GM12864 (cell line): ENCODE results near the gene NHLRC2.

Experiments
- DNase-seq: peaks from one replicate; pipeline ENCODE4 v3.0.0-alpha.2; 2011; ENCODE audit warnings: low read depth
- H3K4me3 ChIP-seq: 2 replicates; pipeline ENCODE4 v1.5.1; 2011; ENCODE audit warnings: mild to moderate bottlenecking, low read depth, low read length, control low read depth
- TF ChIP-seq, protein P1 (sequence below): IDR thresholded peaks from 2 replicates; pipeline ENCODE4 v1.5.1; 2011; ENCODE audit warnings: low read depth, mild to moderate bottlenecking, moderate library complexity, low read length, control low read depth, inconsistent platforms; ENCODE audit errors: missing control alignments

The NHLRC2 gene

DNA sequence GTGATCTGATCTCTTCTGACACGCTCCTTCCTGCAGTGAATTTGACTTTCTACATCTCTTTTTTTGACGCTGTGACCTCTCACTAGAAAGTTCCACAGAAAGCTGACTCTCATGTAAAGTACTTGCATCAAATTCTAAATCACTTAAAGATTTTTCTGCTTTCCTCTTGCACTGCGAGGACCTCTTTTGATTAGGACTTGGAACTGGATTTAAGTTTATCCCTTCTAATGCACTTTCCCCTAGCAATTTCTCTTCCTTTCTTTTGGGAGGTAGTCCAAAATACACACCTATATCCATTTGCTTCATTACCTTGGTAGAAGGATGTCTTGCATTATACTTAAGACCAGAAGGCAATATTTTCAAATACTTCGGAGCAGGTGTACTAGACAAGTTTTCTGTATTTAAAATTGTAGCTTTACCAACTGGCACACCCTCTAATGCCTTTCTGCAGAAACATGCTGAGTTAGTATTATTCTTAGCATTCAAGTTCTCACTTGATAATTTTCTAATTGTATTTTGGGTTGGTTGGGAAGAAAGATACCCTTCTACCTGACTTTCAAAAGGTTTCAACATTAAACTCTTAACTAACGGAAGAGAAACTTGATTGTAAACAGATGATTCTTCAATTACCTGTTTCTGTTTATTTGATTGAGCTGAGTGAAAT is 5.2 kb upstream of the NHLRC2 start:
- H3K4me3 ChIP-seq, result no peak overlapping the region
- no peak for DNase-seq
- TF ChIP-seq, protein P1, sequence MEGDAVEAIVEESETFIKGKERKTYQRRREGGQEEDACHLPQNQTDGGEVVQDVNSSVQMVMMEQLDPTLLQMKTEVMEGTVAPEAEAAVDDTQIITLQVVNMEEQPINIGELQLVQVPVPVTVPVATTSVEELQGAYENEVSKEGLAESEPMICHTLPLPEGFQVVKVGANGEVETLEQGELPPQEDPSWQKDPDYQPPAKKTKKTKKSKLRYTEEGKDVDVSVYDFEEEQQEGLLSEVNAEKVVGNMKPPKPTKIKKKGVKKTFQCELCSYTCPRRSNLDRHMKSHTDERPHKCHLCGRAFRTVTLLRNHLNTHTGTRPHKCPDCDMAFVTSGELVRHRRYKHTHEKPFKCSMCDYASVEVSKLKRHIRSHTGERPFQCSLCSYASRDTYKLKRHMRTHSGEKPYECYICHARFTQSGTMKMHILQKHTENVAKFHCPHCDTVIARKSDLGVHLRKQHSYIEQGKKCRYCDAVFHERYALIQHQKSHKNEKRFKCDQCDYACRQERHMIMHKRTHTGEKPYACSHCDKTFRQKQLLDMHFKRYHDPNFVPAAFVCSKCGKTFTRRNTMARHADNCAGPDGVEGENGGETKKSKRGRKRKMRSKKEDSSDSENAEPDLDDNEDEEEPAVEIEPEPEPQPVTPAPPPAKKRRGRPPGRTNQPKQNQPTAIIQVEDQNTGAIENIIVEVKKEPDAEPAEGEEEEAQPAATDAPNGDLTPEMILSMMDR, result no peak

DNA sequence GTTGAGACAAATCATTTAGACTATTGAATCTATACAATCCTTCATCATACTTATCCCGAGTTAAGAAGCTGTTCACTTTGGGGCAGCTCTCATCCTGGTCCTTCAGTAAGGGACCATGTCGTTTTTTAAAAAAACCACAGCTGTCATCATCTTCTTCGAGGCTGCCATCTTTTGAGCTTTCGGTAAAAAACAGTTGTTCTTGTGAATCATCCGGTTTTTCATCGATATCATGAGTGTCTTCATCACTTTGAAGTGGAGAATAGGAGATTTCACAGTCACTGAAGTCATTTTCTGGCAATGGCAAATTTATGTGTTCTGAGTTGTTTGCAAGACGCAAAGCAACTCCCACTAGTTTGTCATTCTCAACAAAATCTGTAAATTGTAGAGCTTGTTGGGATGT is 4.5 kb upstream of the NHLRC2 start:
- H3K4me3 ChIP-seq, result no peak overlapping the region
- DNase-seq, result no peak
- TF ChIP-seq, protein P1, result no peak

DNA sequence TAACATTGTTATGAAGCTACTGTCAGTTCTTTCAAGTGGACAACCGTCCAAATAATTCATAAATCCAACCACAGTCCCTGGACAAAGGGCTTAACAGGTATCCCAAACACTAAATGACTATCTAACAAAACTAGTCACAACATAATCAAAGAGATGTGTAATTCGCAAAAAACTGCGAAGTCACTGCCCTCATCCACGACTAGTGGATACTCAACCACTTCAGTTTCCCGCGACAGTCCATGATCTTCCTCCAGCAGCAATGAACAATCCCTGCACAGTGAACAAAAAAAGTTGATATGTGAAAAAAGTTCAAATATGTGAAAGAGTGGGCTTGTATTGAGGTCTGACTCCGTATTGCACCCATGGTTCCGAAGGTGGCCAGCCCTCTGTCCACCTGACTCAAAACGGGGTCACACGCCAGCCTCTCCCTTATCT is 866 bp upstream of the NHLRC2 start:
- H3K4me3 ChIP-seq, result peak overlapping the region; percentile 100
- no peak for DNase-seq
- TF ChIP-seq, protein P1, result no peak

DNA sequence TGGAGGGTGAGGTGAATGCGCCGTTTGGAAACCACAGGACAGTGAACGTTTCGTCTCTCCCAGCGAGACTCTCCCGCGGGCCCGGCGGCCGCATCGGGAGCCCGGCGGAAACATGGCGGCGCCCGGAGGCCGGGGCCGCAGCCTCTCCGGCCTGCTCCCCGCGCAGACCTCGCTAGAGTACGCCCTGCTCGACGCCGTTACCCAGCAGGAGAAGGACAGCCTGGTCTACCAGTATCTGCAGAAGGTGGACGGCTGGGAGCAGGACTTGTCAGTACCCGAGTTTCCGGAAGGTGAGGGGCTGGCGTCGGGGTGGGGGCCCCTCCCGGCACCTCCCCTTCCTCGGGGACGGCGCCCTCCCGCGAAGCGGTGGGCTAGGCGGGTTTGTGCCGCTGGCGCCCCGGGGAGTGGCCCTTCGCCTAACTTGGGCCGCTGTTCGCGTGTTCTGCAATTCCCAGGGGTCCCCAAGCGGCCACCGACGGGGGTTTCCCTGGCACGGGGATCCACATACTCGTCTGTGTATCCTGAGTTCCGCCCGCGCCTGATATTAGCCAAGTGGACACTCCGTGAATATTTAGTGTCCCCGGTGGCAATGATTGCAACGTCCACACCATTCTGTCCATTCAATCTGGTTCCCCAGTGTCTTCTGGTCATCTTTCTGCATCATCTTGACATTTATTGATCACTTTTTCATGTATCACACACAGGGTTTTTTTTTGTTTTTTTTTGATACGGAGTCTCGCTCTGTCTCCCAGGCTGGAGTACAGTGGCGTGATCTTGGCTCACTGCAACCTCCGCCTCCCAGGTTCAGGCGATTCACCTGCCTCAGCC is 514 bp downstream of the NHLRC2 start:
- H3K4me3 ChIP-seq, result peak overlapping the region; percentile 100
- no peak for DNase-seq
- TF ChIP-seq, protein P1, result no peak

DNA sequence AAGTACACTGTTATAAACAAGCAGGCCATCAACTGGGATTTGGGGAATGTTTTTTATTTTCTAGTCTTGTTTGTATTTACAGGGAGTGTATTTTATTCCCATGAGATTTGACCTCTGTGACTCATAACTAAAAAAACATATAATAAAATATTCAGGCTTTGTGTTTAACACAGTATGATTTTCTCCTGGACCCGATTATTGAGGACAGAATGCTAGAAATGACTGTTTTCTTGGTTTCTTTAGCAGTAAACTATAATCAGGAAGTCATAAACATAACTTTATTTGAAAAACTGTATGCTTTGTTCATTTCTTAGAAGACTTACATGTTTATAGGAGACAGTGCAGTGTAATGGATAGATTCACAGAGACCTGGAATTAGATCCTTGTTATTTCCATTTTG is 2.1 kb downstream of the NHLRC2 start:
- TF ChIP-seq, protein P1, result no peak
- peak overlapping the region; percentile 100; the same call in 1 of the 2 replicates for H3K4me3 ChIP-seq
- no peak for DNase-seq

DNA sequence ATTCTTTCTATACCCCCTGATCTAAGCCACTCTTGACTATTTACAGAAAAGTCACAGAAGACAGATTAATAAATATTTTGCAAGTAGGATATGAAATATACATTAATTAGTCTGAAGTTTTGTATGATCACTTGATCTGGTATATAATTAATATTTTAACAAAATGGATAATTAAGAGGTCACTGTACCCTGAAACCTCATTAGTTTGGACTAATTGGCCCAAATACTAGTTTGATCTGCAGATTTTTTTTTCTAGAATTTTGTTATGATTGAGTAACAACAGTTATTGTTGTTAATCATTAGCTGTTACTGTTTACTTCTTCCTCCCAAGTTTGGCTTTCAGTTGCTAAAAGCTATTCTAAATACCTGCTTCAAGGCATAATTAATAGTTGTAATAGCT is 2.7 kb downstream of the NHLRC2 start:
- TF ChIP-seq, protein P1, result no peak
- no peak for DNase-seq
- H3K4me3 ChIP-seq, result peak overlapping the region; percentile 100; the same call in 1 of the 2 replicates
